IMR-90 (cell line): Measurements from ENCODE around the gene CDS1.

Experiments used
- BHLHE40 ChIP-seq: fragments of 150-350 bp; IDR thresholded peaks from 2 replicates; pipeline ENCODE4 v1.6.1; 2016; ENCODE audit warnings: mild to moderate bottlenecking, low read depth, low read length
- ELK1 ChIP-seq: fragments of 150-350 bp; IDR thresholded peaks from 2 replicates; pipeline ENCODE4 v1.6.1; 2016; ENCODE audit warnings: low read depth, mild to moderate bottlenecking, low read length, moderate library complexity, borderline replicate concordance
- POLR2A ChIP-seq: IDR thresholded peaks from 2 replicates; pipeline ENCODE4 v1.6.1; 2012; ENCODE audit warnings: mild to moderate bottlenecking, low read depth, low read length
- RFX5 ChIP-seq: IDR thresholded peaks from 2 replicates; pipeline ENCODE4 v1.8.0; 2012; ENCODE audit warnings: low read depth, mild to moderate bottlenecking, low read length, moderate library complexity
- TF ChIP-seq, protein P1 (sequence below): conservative IDR thresholded peaks from 2 replicates; pipeline ENCODE4 v1.5.1; 2012; ENCODE audit warnings: mild to moderate bottlenecking, low read depth, low read length, improper control_type of control experiment

GRCh38 chr4:84669201-84669600, 86.3 kb downstream of the CDS1 start:
- no peak for TF ChIP-seq POLR2A
- TF ChIP-seq, protein P1, sequence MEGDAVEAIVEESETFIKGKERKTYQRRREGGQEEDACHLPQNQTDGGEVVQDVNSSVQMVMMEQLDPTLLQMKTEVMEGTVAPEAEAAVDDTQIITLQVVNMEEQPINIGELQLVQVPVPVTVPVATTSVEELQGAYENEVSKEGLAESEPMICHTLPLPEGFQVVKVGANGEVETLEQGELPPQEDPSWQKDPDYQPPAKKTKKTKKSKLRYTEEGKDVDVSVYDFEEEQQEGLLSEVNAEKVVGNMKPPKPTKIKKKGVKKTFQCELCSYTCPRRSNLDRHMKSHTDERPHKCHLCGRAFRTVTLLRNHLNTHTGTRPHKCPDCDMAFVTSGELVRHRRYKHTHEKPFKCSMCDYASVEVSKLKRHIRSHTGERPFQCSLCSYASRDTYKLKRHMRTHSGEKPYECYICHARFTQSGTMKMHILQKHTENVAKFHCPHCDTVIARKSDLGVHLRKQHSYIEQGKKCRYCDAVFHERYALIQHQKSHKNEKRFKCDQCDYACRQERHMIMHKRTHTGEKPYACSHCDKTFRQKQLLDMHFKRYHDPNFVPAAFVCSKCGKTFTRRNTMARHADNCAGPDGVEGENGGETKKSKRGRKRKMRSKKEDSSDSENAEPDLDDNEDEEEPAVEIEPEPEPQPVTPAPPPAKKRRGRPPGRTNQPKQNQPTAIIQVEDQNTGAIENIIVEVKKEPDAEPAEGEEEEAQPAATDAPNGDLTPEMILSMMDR, result no peak
- no peak for TF ChIP-seq ELK1
- no peak for TF ChIP-seq BHLHE40
- no peak for TF ChIP-seq RFX5
